Ascending aorta (tissue), 2 donors: ENCODE results near the gene BAZ1B. TPM values are rescaled to one million over a fixed set of nuclear protein-coding genes. Genes with fewer than 3 reads are reported as not detected.
A peak's percentile ranks its signal among the peaks of the same experiment; 100 is the strongest.

Experiments used
- DNase-seq, 2 donors: peaks; one replicate each; pipeline ENCODE4 v3.0.0-alpha.2; 2019; ENCODE audit warnings: low spot score in 2 of 2
- H3K27ac ChIP-seq, 2 donors: fragments of 200-600 bp; sonication (generic); one replicate each; pipeline ENCODE4 v1.5.1; 2016 to 2017; ENCODE audit warnings: mild to moderate bottlenecking in 1 of 2
- H3K27me3 ChIP-seq: fragments of 200-600 bp; sonication (generic); one replicate; pipeline ENCODE4 v1.5.1; 2017
- H3K36me3 ChIP-seq, 2 donors: fragments of 200-600 bp; sonication (generic); one replicate each; pipeline ENCODE4 v1.5.1; 2016
- H3K4me1 ChIP-seq, 2 donors: fragments of 200-600 bp; sonication (generic); one replicate each; pipeline ENCODE4 v1.5.1; 2016 to 2017; ENCODE audit warnings: mild to moderate bottlenecking in 1 of 2
- H3K4me3 ChIP-seq, 2 donors: fragments of 200-600 bp; sonication (generic); one replicate each; pipeline ENCODE4 v1.5.1; 2016 to 2017; ENCODE audit warnings: mild to moderate bottlenecking in 1 of 2
- H3K9me3 ChIP-seq, 2 donors: fragments of 200-600 bp; sonication (generic); one replicate each; pipeline ENCODE4 v1.5.1; 2016
- intact Hi-C: fragments of 100-400 bp; cut with DNase I; formaldehyde crosslinking; loops from one replicate; pipeline ENCODE4 v1.15.1; 2023
- total RNA-seq: library from RNA; depleted of rRNA; stranded (reverse); fragments of >200 nt; gene quantifications from one replicate; pipeline ENCODE4 v1.1.0, GENCODE V29; 2016
- TF ChIP-seq, protein P1 (sequence below), 3 experiments: fragments of 200-600 bp in 2 of 3; fragments of 450-650 bp in 1 of 3; sonication (generic) in 2 of 3; IDR thresholded peaks; one replicate each; pipeline ENCODE4 v1.5.1; 2016 to 2019; ENCODE audit warnings: antibody characterized with exemption in 3 of 3, mild to moderate bottlenecking in 1 of 3, moderate library complexity in 1 of 3

BAZ1B gene
- total RNA-seq, 1 donor from 2014 or later: 28.1 TPM

- Histone ChIP-seq H3K27me3 (no peaks in the 10 kb centered on the region), H3K27ac (no peak overlapping the region)
- intact Hi-C loops: no loop called here
These were observed 69.0 kb downstream of the BAZ1B start for GRCh38 chr7:73452999-73453635.

DNA sequence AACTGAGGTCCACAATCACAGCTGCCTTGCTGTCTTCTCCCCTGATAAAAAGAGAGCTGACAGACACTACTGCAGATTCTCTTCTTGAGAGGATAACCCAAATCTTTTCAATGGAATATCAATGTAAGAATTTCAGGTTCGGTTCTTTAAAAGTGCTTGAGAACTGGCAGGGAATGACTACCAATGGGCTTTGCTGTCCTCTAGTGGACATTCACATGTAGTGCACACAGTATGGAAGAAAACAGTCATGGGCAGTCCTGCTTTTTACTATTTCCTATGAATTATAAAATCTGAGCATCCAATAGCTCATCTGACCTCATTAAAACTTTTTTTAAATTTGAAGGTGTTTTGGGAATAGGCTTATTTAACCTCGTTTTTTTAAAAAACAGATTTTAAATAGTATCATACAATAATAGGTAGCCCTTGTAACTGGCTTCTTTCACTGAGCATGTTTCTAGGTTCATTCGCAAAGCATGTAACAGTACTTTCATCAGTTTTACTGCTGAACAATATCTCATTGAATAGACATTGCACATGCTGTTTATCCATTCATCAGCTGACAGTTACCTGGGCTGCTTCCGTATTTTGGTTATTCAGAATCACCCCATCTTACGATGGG lies 70.2 kb downstream of the BAZ1B start:
- DNase-seq: no peak
- peaks cover 61 to 65% of the 10 kb centered on the region in 2 donors for H3K36me3 ChIP-seq
- TF ChIP-seq, protein P1, sequence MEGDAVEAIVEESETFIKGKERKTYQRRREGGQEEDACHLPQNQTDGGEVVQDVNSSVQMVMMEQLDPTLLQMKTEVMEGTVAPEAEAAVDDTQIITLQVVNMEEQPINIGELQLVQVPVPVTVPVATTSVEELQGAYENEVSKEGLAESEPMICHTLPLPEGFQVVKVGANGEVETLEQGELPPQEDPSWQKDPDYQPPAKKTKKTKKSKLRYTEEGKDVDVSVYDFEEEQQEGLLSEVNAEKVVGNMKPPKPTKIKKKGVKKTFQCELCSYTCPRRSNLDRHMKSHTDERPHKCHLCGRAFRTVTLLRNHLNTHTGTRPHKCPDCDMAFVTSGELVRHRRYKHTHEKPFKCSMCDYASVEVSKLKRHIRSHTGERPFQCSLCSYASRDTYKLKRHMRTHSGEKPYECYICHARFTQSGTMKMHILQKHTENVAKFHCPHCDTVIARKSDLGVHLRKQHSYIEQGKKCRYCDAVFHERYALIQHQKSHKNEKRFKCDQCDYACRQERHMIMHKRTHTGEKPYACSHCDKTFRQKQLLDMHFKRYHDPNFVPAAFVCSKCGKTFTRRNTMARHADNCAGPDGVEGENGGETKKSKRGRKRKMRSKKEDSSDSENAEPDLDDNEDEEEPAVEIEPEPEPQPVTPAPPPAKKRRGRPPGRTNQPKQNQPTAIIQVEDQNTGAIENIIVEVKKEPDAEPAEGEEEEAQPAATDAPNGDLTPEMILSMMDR (IDR thresholded peaks at IDR 0.05): peak; percentile 88 to 98 (median 97)
- H3K27ac ChIP-seq: no peak overlapping the region
- no peak overlapping the region for H3K4me3 ChIP-seq
- no peaks in the 10 kb centered on the region for H3K4me1 ChIP-seq
- H3K27me3 ChIP-seq: no peaks in the 10 kb centered on the region
- H3K9me3 ChIP-seq: no peaks in the 10 kb centered on the region
- intact Hi-C loops: loop anchor here (1.0 kb wide), 1 partner anchor 110 kb away; no protein-coding TSS in a partner anchor

More at GRCh38 chr7:73452999-73453635, 69.0 kb downstream of the BAZ1B start:
- TF ChIP-seq, protein P1 (IDR thresholded peaks at IDR 0.05): no peak
- Histone ChIP-seq H3K9me3 (no peaks in the 10 kb centered on the region), H3K36me3 (peaks cover 61 to 64% of the 10 kb centered on the region in 2 donors), H3K4me1 (no peaks in the 10 kb centered on the region), H3K4me3 (no peak overlapping the region)
- no peak for DNase-seq

GRCh38 chr7:73449422-73449821 lies 72.7 kb downstream of the BAZ1B start:
- Histone ChIP-seq H3K4me1 (no peaks in the 10 kb centered on the region), H3K4me3 (no peak overlapping the region), H3K27me3 (no peaks in the 10 kb centered on the region), H3K9me3 (no peaks in the 10 kb centered on the region), H3K27ac (no peak overlapping the region), H3K36me3 (peaks cover 67 to 71% of the 10 kb centered on the region in 2 donors)
- DNase-seq: no peak
- TF ChIP-seq, protein P1 (IDR thresholded peaks at IDR 0.05): no peak
- intact Hi-C loops: no loop called here

DNA sequence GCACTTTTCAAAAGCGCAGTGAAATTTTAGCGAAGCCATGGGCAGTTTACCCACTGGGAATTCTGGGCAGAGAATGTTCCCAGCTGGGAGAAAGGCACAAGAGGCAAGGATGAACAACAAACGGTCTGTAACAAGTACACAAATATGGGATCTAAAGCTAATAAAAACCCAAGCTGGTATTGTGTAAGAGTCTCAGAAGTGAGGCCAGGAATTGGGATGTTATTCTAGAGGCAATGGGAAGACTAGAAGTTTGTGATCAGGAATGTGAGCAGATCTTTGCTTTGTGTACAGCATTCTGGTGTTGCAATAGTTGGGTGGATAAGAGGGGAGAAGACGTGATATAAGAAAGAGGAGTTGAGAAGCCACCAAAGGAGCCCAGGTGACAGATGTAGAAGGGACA lies 73.5 kb downstream of the BAZ1B start:
- no peak for DNase-seq
- Histone ChIP-seq H3K4me1 (no peaks in the 10 kb centered on the region), H3K27ac (no peak overlapping the region), H3K4me3 (no peak overlapping the region), H3K36me3 (peaks cover 73 to 79% of the 10 kb centered on the region in 2 donors), H3K27me3 (no peaks in the 10 kb centered on the region), H3K9me3 (no peaks in the 10 kb centered on the region)
- TF ChIP-seq, protein P1 (IDR thresholded peaks at IDR 0.05): no peak
- intact Hi-C loops: no loop called here

- H3K27me3 ChIP-seq: no peaks in the 10 kb centered on the region
- no peaks in the 10 kb centered on the region for H3K9me3 ChIP-seq
- TF ChIP-seq, protein P1 (IDR thresholded peaks at IDR 0.05): no peak
- no peaks in the 10 kb centered on the region for H3K4me1 ChIP-seq
- H3K4me3 ChIP-seq: no peak overlapping the region
- intact Hi-C loops: no loop called here
- peaks cover 87 to 89% of the 10 kb centered on the region in 2 donors for H3K36me3 ChIP-seq
- no peak for DNase-seq
- no peak overlapping the region for H3K27ac ChIP-seq
These were observed 74.9 kb downstream of the BAZ1B start for GRCh38 chr7:73447121-73447733.
